Psoas muscle (tissue), 8 donors: Measurements from ENCODE around the gene LMTK2. TPM values are rescaled to one million over a fixed set of nuclear protein-coding genes. Genes with fewer than 3 reads are reported as not detected.

Experiments used
- ATAC-seq, 4 donors: fragments of 200-7000 bp; cut with Tn5 transposase; one replicate each; pipeline ENCODE4 v1.9.1; 2020; ENCODE audit warnings: moderate library complexity in 3 of 4, mild to moderate bottlenecking in 2 of 4
- DNase-seq, 2 donors: peaks; one replicate each; pipeline ENCODE4 v3.0.0-alpha.2; 2020
- H3K27ac ChIP-seq: fragments of 200-600 bp; one replicate; pipeline ENCODE4 v1.8.0; 2022
- H3K27me3 ChIP-seq, 3 donors: fragments of 200-600 bp in 1 of 3; one replicate each; pipeline versions ENCODE4 v1.6.1 to v1.8.0; 2013 to 2022; ENCODE audit warnings: low read length in 2 of 3, mild to moderate bottlenecking in 2 of 3, moderate library complexity in 1 of 3; ENCODE audit not compliant: insufficient read depth in 3 of 3
- H3K36me3 ChIP-seq, 2 donors: fragments of 200-600 bp in 1 of 2; one replicate each; pipeline versions ENCODE4 v1.6.1 to v1.8.0; 2013 to 2022; ENCODE audit warnings: low read depth in 1 of 2, mild to moderate bottlenecking in 1 of 2, moderate library complexity in 1 of 2; ENCODE audit not compliant: insufficient read depth in 1 of 2
- H3K4me1 ChIP-seq: fragments of 200-600 bp; one replicate; pipeline ENCODE4 v1.8.0; 2022
- H3K4me3 ChIP-seq: fragments of 200-600 bp; one replicate; pipeline ENCODE4 v1.8.0; 2022; ENCODE audit warnings: mild to moderate bottlenecking
- H3K9me3 ChIP-seq: fragments of 200-600 bp; one replicate; pipeline ENCODE4 v1.8.0; 2022
- CTCF ChIP-seq: fragments of 200-600 bp; IDR thresholded peaks from one replicate; pipeline ENCODE4 v1.8.0; 2022; ENCODE audit warnings: antibody characterized with exemption
- WGBS, 3 donors: extraction: QIAGEN DNeasy Blood & Tissue Kit; methylation state at CpG; one replicate each; pipeline versions ENCODE4 v1.1.6 to v1.1.7; 2013; 5-methylcytosine and 5-hydroxymethylcytosine counted together
- intact Hi-C, 2 donors: fragments of 100-400 bp; cut with DNase I; formaldehyde crosslinking; loops; one replicate each; pipeline versions ENCODE4 v1.11.0 to v1.14.2; 2022
- polyA plus RNA-seq, 3 donors: library from polyadenylated mRNA; stranded (reverse); fragments of 200-250 nt; gene quantifications; one replicate each; pipeline ENCODE4 v1.2.3, GENCODE V29; 2013
- total RNA-seq, 4 donors: library from RNA; stranded (reverse); fragmentation: NEBNext Ultra II Directional in 2 of 4; extraction: Animal tissue kit (Norgen Biotek cat#: 25700) in 2 of 4; gene quantifications; one replicate each; pipeline versions ENCODE4 v1.2.1 to v1.2.4, GENCODE V29; 2021 to 2023
- donor health status: healthy with polysubstance abuse.
- donor health status: DM: no; HTN: no; CAD: no; lungs with moderate emphysema.
- donor health status: Bipolar disorder and iron deficiency.
- donor health status: healthy.
- donor health status: DM: yes; HTN: yes; CAD: no.
- donor health status: DM: no; HTN: no; CAD: no.
- donor health status: DM: no; HTN: no; CAD: no.
- donor health status: DM: yes; HTN: yes; CAD: no.

Gene LMTK2
- total and polyA plus RNA-seq, 7 donors = 3.6 to 25.0 (median 13.5) TPM

GRCh38 chr7:98078197-98078870 is 28.3 kb upstream of the LMTK2 start:
- WGBS, 3 donors = 78 to 84% (median 81%) methylated on average over 11 of the region's 11 CpGs
- H3K27ac ChIP-seq = no peak overlapping the region
- no peaks in the 10 kb centered on the region for H3K27me3 ChIP-seq
- H3K36me3 ChIP-seq = no peaks in the 10 kb centered on the region
- intact Hi-C loops = no loop called here
- ATAC-seq (no peak), DNase-seq (no peak)
- H3K4me1 ChIP-seq = no peaks in the 10 kb centered on the region
- TF ChIP-seq CTCF = no peak
- no peak overlapping the region for H3K4me3 ChIP-seq
- H3K9me3 ChIP-seq = peaks cover 2% of the 10 kb centered on the region

DNA sequence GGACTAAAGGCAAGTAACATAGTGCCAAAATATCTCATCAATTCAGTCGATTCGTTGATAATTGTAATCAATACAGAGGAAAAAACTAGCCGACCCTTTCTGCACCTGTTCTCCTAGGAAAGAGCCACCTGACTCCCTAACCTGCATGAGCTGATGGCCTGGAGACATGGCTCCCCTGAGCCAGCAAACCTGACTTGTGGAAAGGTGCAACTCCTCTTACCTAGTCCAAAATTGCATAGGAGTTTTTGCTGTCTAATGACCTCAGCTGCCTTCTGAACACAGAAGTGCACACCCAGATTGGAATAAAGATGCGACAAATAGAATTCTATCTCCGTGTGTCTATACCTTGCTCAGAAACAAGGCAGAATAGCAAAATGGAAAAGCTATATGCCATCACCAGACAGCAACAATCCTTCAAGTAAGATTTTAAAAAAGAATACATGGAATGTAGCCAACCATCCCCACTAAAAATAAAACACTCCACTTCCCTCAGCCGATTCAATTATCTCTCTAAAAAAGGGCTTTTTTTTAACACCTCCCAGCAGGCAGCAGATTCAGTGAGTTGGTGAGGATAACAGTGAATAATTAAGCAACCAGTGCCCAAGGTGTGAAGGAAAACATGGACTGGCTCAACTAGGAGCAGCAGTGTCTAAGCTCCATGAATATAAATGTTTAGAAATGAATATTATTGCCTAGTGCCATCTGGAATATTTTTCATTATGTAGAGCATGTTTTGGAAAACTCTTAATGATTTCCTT is 26.6 kb upstream of the LMTK2 start:
- Histone ChIP-seq H3K4me3 (no peak overlapping the region), H3K36me3 (no peaks in the 10 kb centered on the region), H3K9me3 (peaks cover 2% of the 10 kb centered on the region), H3K27me3 (no peaks in the 10 kb centered on the region), H3K4me1 (no peaks in the 10 kb centered on the region), H3K27ac (no peak overlapping the region)
- no peak for TF ChIP-seq CTCF
- no peak for ATAC-seq
- 57 to 63% (median 62%) methylated on average over 6 of the region's 6 CpGs for WGBS, 3 donors
- intact Hi-C loops = no loop called here
- DNase-seq = no peak

- 68 to 74% (median 71%) methylated on average over 7 of the region's 7 CpGs for WGBS, 3 donors
- no peak for TF ChIP-seq CTCF
- Histone ChIP-seq H3K4me3 (no peak overlapping the region), H3K27ac (no peak overlapping the region), H3K36me3 (no peaks in the 10 kb centered on the region), H3K27me3 (no peaks in the 10 kb centered on the region), H3K4me1 (no peaks in the 10 kb centered on the region), H3K9me3 (no peaks in the 10 kb centered on the region)
- intact Hi-C loops = no loop called here
- DNase-seq (no peak), ATAC-seq (no peak)
Measured at GRCh38 chr7:98081319-98081718, 25.3 kb upstream of the LMTK2 start.

DNA sequence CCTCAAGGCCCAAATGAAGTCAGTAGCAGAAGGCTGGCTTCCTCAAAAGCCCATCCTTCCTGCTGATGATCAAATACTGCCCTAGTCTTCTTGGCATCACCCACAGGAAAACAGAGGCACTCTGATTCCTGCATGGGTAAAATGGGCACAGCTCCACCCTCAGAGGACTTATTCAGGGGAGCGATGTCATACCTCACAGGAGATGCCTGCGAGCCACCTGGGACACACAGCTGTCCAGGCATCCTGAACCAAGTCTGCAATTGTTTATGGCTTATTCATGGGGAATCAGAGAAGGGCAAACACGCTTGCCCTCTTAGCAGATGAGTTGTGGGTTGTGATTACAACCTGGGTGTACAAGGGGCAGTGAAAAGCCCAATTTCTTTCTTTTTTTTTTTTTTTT is 22.0 kb upstream of the LMTK2 start:
- WGBS, 3 donors = 77 to 79% (median 78%) methylated on average over 3 of the region's 3 CpGs
- no peak for DNase-seq
- Histone ChIP-seq H3K9me3 (no peaks in the 10 kb centered on the region), H3K4me1 (no peaks in the 10 kb centered on the region), H3K36me3 (no peaks in the 10 kb centered on the region), H3K4me3 (no peak overlapping the region), H3K27me3 (no peaks in the 10 kb centered on the region), H3K27ac (no peak overlapping the region)
- intact Hi-C loops = no loop called here
- TF ChIP-seq CTCF = no peak
- no peak for ATAC-seq
